Activated naive CD8-positive, alpha-beta T cell treated with anti-CD3 and anti-CD28 coated beads, Interleukin-2, amount 10 ng/mL, durations not matched to agents 7 days and 5 days (primary cell): Measurements from ENCODE around the gene RACGAP1. TPM values are rescaled to one million over a fixed set of nuclear protein-coding genes. Genes with fewer than 3 reads are reported as not detected.
"Not testable (repeated sequence)": the region's sequence is repeated elsewhere in the genome, so short reads cannot be mapped to it uniquely, and the experiment has no call there.

Source experiments
- ATAC-seq: fragments of 150-1000 bp; cut with Tn5 transposase; one replicate; pipeline ENCODE4 v1.10.0; 2021; ENCODE audit warnings: low read depth, moderate library complexity
- POLR2A ChIA-PET: fragments of 350-600 bp; sonication (Branson Sonifier 250); formaldehyde crosslinking; loops from one replicate; lab custom pipeline; 2021; ENCODE audit warnings: antibody characterized with exemption; lab: Charles Lee
- DNase-seq: peaks from one replicate; pipeline ENCODE4 v3.0.0; 2021
- H3K27ac Mint-ChIP-seq: one replicate; pipeline ENCODE4 v1.8.0; 2022; ENCODE audit warnings: mild to moderate bottlenecking, mixed read lengths
- H3K27me3 Mint-ChIP-seq: one replicate; pipeline ENCODE4 v1.8.0; 2022; ENCODE audit warnings: mild to moderate bottlenecking, moderate library complexity, mixed read lengths
- H3K36me3 Mint-ChIP-seq: one replicate; pipeline ENCODE4 v1.8.0; 2021; ENCODE audit warnings: mild to moderate bottlenecking, mixed read lengths
- H3K4me1 Mint-ChIP-seq: one replicate; pipeline ENCODE4 v1.8.0; 2021; ENCODE audit warnings: mixed read lengths
- H3K4me3 Mint-ChIP-seq: one replicate; pipeline ENCODE4 v1.8.0; 2022; ENCODE audit warnings: mild to moderate bottlenecking, moderate library complexity, mixed read lengths
- H3K9me3 Mint-ChIP-seq: one replicate; pipeline ENCODE4 v1.8.0; 2021; ENCODE audit warnings: mixed read lengths
- total RNA-seq, 2 experiments: library from RNA; stranded (reverse); gene quantifications; one replicate each; pipeline ENCODE4 v1.2.3, GENCODE V29; 2021

RACGAP1 gene
- total RNA-seq, 2 experiments from 2014 or later: 132 to 135 TPM

DNA sequence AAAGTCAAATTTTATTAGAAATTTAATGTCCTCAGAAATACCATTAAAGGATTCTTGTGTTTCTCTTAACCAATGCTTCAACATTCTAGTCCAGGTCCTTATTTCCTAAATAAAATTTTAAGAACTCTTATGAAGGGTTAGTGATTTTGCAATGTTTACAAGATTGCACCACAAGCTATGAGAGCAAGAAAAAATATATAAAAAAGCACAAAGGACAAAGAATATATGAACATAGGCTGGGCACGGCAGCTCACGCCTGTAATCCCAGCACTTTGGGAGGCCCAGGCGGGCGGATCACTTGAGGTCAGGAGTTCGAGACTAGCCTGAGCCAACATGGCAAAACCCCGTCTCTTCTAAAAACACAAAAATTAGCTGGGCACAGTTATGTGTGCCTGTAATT, 7.7 kb downstream of the RACGAP1 start:
- DNase-seq: no peak
- Mint-ChIP-seq H3K27me3 (no peaks in the 10 kb centered on the region), H3K4me3 (no peak overlapping the region), H3K36me3 (peaks cover 34% of the 10 kb centered on the region), H3K27ac (no peak overlapping the region), H3K4me1 (peaks cover 30% of the 10 kb centered on the region), H3K9me3 (no peaks in the 10 kb centered on the region)
- no peak for ATAC-seq
- POLR2A ChIA-PET: interaction anchor here (0.6 kb wide), 1 partner anchor 32 kb away, joined by 3 read pairs; no protein-coding TSS in a partner anchor

DNA sequence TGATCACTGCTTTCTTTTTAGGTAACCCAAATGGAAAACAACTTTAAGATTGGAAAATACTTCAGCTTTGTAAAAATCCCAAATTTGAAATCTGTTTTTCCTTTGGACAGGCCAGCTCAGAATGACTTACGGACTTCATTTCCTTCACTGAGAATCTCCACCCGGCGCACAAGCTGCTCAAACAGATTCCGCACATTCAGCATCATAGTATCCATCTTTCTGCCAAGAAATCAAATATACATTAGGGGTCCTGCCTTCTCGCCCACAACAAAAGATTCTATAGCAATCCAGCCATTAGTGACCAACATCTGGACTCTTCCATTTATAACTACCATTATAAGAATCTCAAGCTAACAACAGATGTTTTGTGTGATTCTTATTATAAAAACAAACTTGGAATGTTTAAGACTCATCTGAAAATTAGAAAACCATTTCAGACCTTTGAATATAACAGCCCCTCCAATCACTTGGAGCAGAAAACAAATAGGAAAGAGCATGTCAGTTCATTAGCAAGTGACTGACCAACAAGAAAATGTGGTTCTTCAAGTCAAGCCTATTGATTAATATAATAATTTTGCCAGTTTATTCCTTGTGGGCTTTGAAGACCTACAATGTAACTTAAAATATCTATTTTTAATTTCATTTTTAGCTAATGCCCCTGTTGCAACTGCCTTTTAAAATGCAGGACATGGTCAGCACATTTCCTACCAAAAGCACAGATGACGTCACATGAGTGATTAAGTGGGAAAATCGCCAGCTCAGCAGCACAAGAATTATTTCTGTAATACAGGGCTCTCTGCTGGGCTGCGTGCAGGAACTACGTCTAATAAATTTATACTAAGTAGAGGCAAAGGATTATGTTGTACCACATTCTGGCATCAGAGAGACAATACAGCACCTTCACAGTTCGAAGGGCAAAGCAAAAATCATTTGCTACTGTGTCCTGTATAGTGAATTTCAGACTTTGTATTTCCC, 8.5 kb downstream of the RACGAP1 start:
- Mint-ChIP-seq H3K27ac (no peak overlapping the region), H3K36me3 (peaks cover 32% of the 10 kb centered on the region), H3K9me3 (no peaks in the 10 kb centered on the region), H3K4me1 (peaks cover 27% of the 10 kb centered on the region), H3K4me3 (no peak overlapping the region), H3K27me3 (no peaks in the 10 kb centered on the region)
- POLR2A ChIA-PET: no interaction called here
- no peak for DNase-seq
- ATAC-seq: no peak

DNA sequence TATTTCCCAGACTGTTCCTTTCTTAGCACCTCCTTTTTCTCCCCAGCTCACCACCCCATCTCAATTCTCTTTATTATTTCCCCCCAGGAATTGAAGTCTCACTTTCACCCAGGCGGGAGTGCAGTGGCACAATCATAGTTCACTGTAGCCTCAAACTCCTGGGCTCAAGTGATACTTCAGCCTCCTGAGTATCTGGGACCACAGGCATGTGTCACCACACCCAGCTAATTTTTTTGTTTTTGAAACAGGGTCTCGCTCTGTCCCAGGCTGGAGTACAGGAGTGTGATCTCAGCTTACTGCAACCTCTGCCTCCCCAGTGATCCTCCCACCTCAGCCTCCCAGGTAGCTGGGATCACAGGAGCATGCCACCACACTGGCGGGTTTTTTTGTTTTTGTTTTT, 11.0 kb downstream of the RACGAP1 start:
- POLR2A ChIA-PET: interaction anchor here (1.2 kb wide), 1 partner anchor 11 kb away, joined by 7 read pairs; the partner anchor contains the start of gene RACGAP1

DNA sequence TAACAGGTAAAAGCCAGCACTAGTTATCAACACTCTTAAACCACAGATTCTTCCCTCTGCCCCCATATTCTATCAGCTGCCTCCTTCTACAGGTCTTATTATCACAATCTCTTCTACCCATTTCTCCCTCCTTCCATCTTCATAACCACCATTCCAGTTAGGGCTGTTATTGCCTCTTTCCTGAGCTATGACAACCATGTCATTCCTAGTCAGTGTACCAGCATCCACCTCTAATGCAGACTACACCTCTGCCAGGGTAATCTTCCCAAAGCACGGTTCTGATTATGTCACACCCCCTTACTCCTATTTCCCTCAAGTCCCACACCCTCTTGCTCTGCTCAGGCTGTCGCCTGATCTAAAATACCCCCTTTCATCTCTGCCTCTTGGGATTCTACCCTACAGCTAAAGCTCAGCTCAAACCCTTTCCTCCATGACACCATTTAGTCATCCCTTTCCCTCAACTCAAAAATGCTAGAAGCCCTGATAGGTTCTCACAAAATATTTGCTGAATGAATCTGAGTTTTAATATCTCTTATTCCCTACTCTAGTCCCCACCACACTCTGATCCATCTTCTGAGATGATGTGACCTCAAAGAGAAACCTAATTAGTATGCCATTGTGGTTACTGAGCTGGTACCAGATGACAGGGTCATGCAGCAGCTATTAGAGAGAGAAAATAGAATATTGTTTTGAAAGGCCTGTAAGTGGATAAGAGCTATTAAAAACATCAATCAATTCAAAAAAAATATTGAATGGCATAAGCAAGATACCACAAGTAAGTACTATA, 11.7 kb downstream of the RACGAP1 start:
- no peak for DNase-seq
- Mint-ChIP-seq H3K4me1 (peaks cover 11% of the 10 kb centered on the region), H3K36me3 (peaks cover 31% of the 10 kb centered on the region), H3K27me3 (no peaks in the 10 kb centered on the region), H3K9me3 (no peaks in the 10 kb centered on the region), H3K27ac (peak overlapping the region; percentile 30), H3K4me3 (no peak overlapping the region)
- ATAC-seq: no peak
- POLR2A ChIA-PET: interaction anchor here (1.2 kb wide), 1 partner anchor 12 kb away, joined by 7 read pairs; the partner anchor contains the start of gene RACGAP1

More for the DNA sequence above, 11.0 kb downstream of the RACGAP1 start:
- Mint-ChIP-seq H3K9me3 (no peaks in the 10 kb centered on the region), H3K4me1 (peaks cover 16% of the 10 kb centered on the region), H3K36me3 (peaks cover 36% of the 10 kb centered on the region), H3K27me3 (no peaks in the 10 kb centered on the region), H3K4me3 (no peak overlapping the region), H3K27ac (no peak overlapping the region)
- DNase-seq (no peak), ATAC-seq (no peak)

DNA sequence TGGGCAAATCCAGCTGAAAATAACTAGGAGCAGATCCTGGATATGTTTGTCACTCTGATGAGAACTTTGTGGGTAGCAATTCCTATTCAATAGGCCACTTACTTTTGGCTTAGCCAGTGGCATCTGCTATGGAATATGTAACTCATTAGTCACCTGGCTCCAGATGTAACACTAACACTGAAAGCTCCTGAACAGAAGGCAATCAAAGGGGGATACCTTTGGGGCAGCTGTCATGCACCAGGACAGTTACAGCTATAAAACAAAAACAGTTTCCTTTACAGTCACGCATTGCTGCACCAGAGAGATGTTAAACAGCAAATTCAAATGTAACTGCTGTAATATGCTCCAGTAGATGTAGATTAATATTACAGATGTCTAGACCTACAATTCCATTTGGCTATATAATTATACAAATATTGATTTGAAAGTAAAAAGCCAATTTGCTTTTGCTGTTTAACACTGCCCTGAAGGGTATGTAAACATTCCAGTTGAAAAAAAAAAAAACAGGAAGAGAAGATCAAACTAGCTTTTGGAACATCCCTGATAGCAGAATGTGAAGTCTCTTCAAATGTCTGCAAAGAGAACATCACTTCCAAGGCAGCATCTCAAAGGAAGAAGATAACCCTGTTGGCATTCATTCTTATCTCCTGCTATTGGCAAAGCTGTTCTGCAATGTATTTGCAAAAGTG, 18.4 kb downstream of the RACGAP1 start:
- Mint-ChIP-seq H3K36me3 (peaks cover 24% of the 10 kb centered on the region), H3K4me1 (peaks cover 3% of the 10 kb centered on the region), H3K27me3 (no peaks in the 10 kb centered on the region), H3K4me3 (no peak overlapping the region), H3K27ac (no peak overlapping the region), H3K9me3 (no peaks in the 10 kb centered on the region)
- no peak for DNase-seq
- POLR2A ChIA-PET: no interaction called here
- ATAC-seq: no peak

DNA sequence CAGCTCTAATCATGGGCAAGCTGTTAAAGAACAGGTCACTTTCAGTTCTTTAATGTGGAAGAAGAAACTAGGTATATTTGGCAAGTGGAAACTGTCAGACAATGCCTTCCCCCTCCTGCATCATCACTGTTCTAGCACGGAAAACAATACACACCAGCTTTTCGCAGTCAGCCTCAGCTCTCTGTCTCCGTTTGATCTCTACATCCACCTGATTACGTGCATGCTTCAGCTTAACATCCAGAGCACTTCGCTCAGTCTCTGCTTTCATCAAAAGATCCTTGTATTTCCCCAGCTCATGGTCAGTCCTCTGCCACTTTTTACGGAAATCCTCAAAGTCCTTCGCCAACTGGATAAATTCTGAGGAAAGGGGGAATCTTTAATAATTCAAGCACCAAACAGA, 19.0 kb downstream of the RACGAP1 start:
- no peak for DNase-seq
- no peak for ATAC-seq
- Mint-ChIP-seq H3K27ac (no peak overlapping the region), H3K9me3 (no peaks in the 10 kb centered on the region), H3K4me1 (peaks cover 3% of the 10 kb centered on the region), H3K27me3 (no peaks in the 10 kb centered on the region), H3K36me3 (peaks cover 25% of the 10 kb centered on the region), H3K4me3 (no peak overlapping the region)
- POLR2A ChIA-PET: interaction anchor here (1.3 kb wide), 1 partner anchor 19 kb away, joined by 3 read pairs; the partner anchor contains the start of gene RACGAP1

DNA sequence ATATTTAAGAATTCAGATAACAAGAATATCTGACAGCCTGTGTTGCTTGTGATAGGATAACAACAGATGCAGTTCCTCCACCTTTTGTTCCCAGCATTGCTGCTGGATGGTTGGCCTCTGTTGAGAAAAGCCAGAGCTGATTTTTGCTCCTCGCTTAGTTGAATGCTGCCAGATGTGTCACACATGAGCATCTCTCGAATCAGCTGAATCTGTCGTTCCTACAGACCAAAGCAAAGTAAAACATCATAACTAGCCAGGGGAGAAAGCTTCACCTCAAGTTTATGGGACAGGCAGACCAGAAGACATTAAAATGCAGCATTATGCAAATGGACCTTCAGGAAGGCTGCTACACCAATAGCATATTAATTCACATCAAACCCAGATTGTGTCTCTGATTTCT, 20.1 kb downstream of the RACGAP1 start:
- DNase-seq (no peak), ATAC-seq (no peak)
- Mint-ChIP-seq H3K36me3 (peaks cover 25% of the 10 kb centered on the region), H3K9me3 (no peaks in the 10 kb centered on the region), H3K4me3 (no peak overlapping the region), H3K27me3 (no peaks in the 10 kb centered on the region), H3K4me1 (peaks cover 3% of the 10 kb centered on the region), H3K27ac (no peak overlapping the region)
- POLR2A ChIA-PET: interaction anchor here (1.3 kb wide), 1 partner anchor 20 kb away, joined by 3 read pairs; the partner anchor contains the start of gene RACGAP1

DNA sequence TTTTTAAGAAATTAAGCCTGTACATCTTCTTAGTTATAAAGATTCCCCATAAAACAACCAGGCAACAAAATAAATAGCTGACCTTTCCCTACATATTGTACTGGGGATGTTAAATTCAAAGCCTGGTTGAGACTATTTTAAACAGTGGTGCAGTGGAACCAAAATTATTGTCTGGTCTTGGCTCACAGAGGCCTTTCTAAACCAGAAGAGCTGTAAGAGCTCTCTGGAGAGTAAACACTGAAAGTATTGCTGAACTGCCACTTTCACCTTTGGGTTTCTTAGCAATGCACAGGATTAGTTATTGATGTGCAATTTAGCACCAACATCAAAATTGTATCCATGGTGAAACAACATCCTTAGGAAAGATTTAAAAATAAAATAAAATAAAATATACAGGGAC, 20.6 kb downstream of the RACGAP1 start:
- POLR2A ChIA-PET: no interaction called here
- Mint-ChIP-seq H3K4me3 (no peak overlapping the region), H3K4me1 (peaks cover 3% of the 10 kb centered on the region), H3K27me3 (no peaks in the 10 kb centered on the region), H3K27ac (no peak overlapping the region), H3K36me3 (peaks cover 24% of the 10 kb centered on the region), H3K9me3 (no peaks in the 10 kb centered on the region)
- no peak for ATAC-seq
- DNase-seq: no peak

DNA sequence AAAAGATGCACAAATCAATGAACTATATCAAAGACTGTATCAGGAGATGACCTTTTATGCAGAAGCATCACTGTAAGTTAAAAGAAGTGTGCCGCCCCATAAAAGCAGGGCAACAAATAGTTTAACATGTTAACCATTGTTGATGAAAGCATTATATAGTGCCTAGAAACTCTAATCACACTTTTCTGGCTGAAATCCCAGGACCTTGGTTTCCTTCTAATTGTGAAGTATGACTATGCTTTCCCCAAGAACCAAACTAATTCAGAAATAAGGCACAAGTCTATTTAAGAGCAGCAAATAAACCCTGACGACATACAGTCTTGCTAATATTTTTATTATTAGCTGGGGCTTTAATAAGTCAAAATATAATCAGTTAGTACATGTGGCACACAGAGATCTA, 21.7 kb downstream of the RACGAP1 start:
- H3K4me1 Mint-ChIP-seq: peaks cover 3% of the 10 kb centered on the region
- no peak overlapping the region for H3K4me3 Mint-ChIP-seq
- ATAC-seq (no peak), DNase-seq (no peak)
- POLR2A ChIA-PET: no interaction called here
- H3K9me3 Mint-ChIP-seq: no peaks in the 10 kb centered on the region
- H3K27ac Mint-ChIP-seq: no peak overlapping the region
- peaks cover 24% of the 10 kb centered on the region for H3K36me3 Mint-ChIP-seq
- no peaks in the 10 kb centered on the region for H3K27me3 Mint-ChIP-seq

DNA sequence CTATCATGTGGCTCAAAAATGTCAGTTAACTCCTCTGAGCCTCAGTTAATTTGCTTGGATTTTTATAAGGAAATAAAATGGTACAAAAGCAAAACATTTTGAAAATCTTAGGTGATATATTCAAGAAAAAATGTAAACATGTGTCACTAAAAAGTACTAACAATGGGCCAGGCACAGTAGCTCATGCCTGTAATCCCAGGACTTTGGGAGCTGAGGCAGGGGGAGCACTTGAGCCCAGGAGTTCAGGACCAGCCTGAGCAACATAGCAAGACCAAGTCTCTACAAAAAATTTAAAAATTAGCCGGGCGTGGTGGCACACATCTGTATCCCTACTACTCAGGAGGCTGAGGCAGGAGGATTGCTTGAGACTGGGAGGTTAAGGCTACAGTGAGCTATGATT, 26.8 kb downstream of the RACGAP1 start:
- Mint-ChIP-seq H3K36me3 (peaks cover 43% of the 10 kb centered on the region), H3K27me3 (no peaks in the 10 kb centered on the region)

DNA sequence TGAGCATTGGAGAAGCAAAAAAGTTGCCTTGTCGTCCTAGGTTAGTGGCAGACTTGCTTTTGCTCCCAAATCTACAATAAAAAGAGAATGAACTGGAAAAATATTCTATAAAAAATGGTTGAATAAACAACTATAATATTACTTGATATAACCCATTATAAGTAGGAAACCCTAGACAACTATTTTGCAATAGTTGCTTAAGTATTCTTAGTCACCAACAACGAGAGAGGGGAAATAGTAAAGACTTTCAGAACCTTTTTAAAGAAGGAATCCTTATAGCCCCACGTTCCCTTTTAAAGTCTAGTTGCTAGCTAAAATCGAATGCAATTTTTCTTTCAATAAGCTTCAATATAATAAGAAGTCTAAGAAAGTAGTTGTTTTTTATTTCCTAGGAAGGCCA, 35.0 kb downstream of the RACGAP1 start:
- H3K9me3 Mint-ChIP-seq: no peaks in the 10 kb centered on the region
- DNase-seq (no peak), ATAC-seq (no peak)
- no peaks in the 10 kb centered on the region for H3K27me3 Mint-ChIP-seq
- no peak overlapping the region for H3K4me3 Mint-ChIP-seq
- POLR2A ChIA-PET: no interaction called here
- H3K36me3 Mint-ChIP-seq: peaks cover 51% of the 10 kb centered on the region
- H3K4me1 Mint-ChIP-seq: no peaks in the 10 kb centered on the region
- no peak overlapping the region for H3K27ac Mint-ChIP-seq

More for the DNA sequence above, 26.8 kb downstream of the RACGAP1 start:
- Mint-ChIP-seq H3K4me3 (no peak overlapping the region), H3K4me1 (peaks cover 2% of the 10 kb centered on the region), H3K27ac (no peak overlapping the region), H3K9me3 (no peaks in the 10 kb centered on the region)
- POLR2A ChIA-PET: no interaction called here
- DNase-seq (no peak), ATAC-seq (no peak)

DNA sequence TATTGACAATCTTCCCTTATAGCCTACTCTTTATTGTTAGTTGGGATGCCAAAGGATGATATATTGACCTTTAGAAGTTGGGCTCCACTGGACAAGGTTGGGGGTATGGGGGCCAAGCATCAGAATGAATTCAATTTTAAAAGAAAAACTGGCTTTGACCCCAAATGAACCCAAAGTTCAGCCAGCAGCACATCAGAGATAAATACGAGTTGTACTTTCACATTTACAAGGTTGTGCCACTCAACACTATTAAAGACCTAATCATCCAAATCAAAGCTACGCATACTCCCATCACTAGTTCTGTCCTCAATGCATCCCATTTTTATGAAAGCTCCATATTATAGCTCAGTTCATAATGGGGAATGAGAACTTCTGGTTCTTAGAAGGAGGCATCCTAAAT, 35.9 kb downstream of the RACGAP1 start:
- H3K27me3 Mint-ChIP-seq, H3K27ac Mint-ChIP-seq, H3K4me3 Mint-ChIP-seq, H3K9me3 Mint-ChIP-seq, POLR2A ChIA-PET, ATAC-seq, DNase-seq, H3K4me1 Mint-ChIP-seq: not testable (repeated sequence)
- H3K36me3 Mint-ChIP-seq: peaks cover 46% of the 10 kb centered on the region
